Sigmoid colon (tissue), 7 donors: ENCODE results near the gene NKX1-2. TPM values are rescaled to one million over a fixed set of nuclear protein-coding genes. Genes with fewer than 3 reads are reported as not detected.
A peak's percentile ranks its signal among the peaks of the same experiment; 100 is the strongest.

Experiments
- DNase-seq: peaks from one replicate; pipeline ENCODE4 v3.0.0-alpha.2; 2019
- H3K27ac ChIP-seq, 4 donors: fragments of 200-600 bp; sonication (generic); one replicate each; pipeline ENCODE4 v1.5.1; 2016 to 2019; ENCODE audit warnings: mild to moderate bottlenecking in 1 of 4
- H3K27me3 ChIP-seq, 3 donors: fragments of 200-600 bp; sonication (generic); one replicate each; pipeline ENCODE4 v1.5.1; 2019; ENCODE audit warnings: mild to moderate bottlenecking in 1 of 3
- H3K36me3 ChIP-seq, 4 donors: fragments of 200-600 bp; sonication (generic); one replicate each; pipeline ENCODE4 v1.5.1; 2016 to 2019
- H3K4me1 ChIP-seq, 4 donors: fragments of 200-600 bp; sonication (generic); one replicate each; pipeline ENCODE4 v1.5.1; 2017 to 2019
- H3K4me3 ChIP-seq, 4 donors: fragments of 200-600 bp; sonication (generic); one replicate each; pipeline ENCODE4 v1.5.1; 2017 to 2019; ENCODE audit warnings: mild to moderate bottlenecking in 2 of 4, moderate library complexity in 1 of 4
- H3K9me3 ChIP-seq, 4 donors: fragments of 200-600 bp in 3 of 4; sonication (generic) in 3 of 4; one replicate each; pipeline versions ENCODE4 v1.5.1 to v1.6.1; 2013 to 2019
- CTCF ChIP-seq, 4 experiments: fragments of 450-650 bp in 3 of 4; fragments of 200-600 bp in 1 of 4; IDR thresholded peaks; one replicate each; pipeline ENCODE4 v1.5.1; 2016 to 2019; ENCODE audit warnings: antibody characterized with exemption in 4 of 4, mild to moderate bottlenecking in 3 of 4, moderate library complexity in 2 of 4
- EP300 ChIP-seq, 4 donors: sonication (generic); formaldehyde crosslinking; IDR thresholded peaks; one replicate each; pipeline ENCODE4 v1.6.1; 2017; ENCODE audit warnings: antibody characterized with exemption in 4 of 4
- POLR2A ChIP-seq, 2 donors: fragments of 450-650 bp; IDR thresholded peaks; one replicate each; pipeline ENCODE4 v1.6.1; 2016; ENCODE audit warnings: antibody characterized with exemption in 2 of 2, mild to moderate bottlenecking in 2 of 2, moderate library complexity in 2 of 2
- POLR2AphosphoS5 ChIP-seq, 4 donors: sonication (generic); formaldehyde crosslinking; IDR thresholded peaks; one replicate each; pipeline ENCODE4 v1.6.1; 2017; ENCODE audit warnings: antibody characterized with exemption in 4 of 4
- whole genome bisulfite sequencing, 2 donors: extraction: QIAGEN DNeasy Blood & Tissue Kit; methylation state at CpG; one replicate each; pipeline ENCODE4 v1.1.7; 2013; 5-methylcytosine and 5-hydroxymethylcytosine counted together
- intact Hi-C: fragments of 100-400 bp; cut with DNase I; formaldehyde crosslinking; loops from one replicate; pipeline ENCODE4 v1.15.1; 2023
- polyA plus RNA-seq, 3 donors: library from polyadenylated mRNA; stranded (reverse); fragments of 200-250 nt; gene quantifications; one replicate each; pipeline ENCODE4 v1.2.3, GENCODE V29; 2013
- total RNA-seq, 4 donors: library from RNA; depleted of rRNA; stranded (reverse); fragments of >200 nt; gene quantifications; one replicate each; pipeline ENCODE4 v1.1.0, GENCODE V29; 2016
- donor health status: healthy with polysubstance abuse.
- donor health status: Bipolar disorder and iron deficiency.
- donor health status: healthy.

The NKX1-2 gene
- total and polyA plus RNA-seq, 7 donors, result not detected

- intact Hi-C loops, result loop anchor here (5.0 kb wide), 2 partner anchors 44 to 61 kb away; partner anchors contain the start of gene OAT
- Histone ChIP-seq H3K27me3 (no peaks in the 10 kb centered on the region), H3K27ac (peak within 1 kb of the TSS; percentile 88 to 94 (median 88)), H3K9me3 (no peaks in the 10 kb centered on the region), H3K36me3 (no peaks in the 10 kb centered on the region), H3K4me1 (peaks cover 0 to 17% (median 10%) of the 10 kb centered on the region in 4 donors), H3K4me3 (peak within 1 kb of the TSS; percentile 49 to 82 (median 76))
- peak in 2 of 4 experiments; percentile 9 to 58 for TF ChIP-seq CTCF (IDR thresholded peaks at IDR 0.05)
- no peak for TF ChIP-seq POLR2A (IDR thresholded peaks at IDR 0.05)
- TF ChIP-seq POLR2AphosphoS5 (IDR thresholded peaks at IDR 0.05), result peak in 3 of 4 donors; percentile 32 to 57 (median 57)
- WGBS, 2 donors, result 0 to 1% methylated on average over 81 of the region's 81 CpGs
- DNase-seq, result peak; percentile 89
Observed at GRCh38 chr10:124461642-124462347, 12.0 kb upstream of the NKX1-2 start, which contains the start of gene LHPP. TSS of gene LHPP (plus strand) at chr10:124461823. CDS start at chr10:124461863, 40 bp downstream.

- intact Hi-C loops, result loop anchor here (5.0 kb wide), 2 partner anchors 43 to 62 kb away; partner anchors contain the start of gene OAT
- no peaks in the 10 kb centered on the region for H3K36me3 ChIP-seq
- WGBS, 2 donors, result 71 to 90% methylated on average over 5 of the region's 5 CpGs
Observed at GRCh38 chr10:124460144-124460543, 10.3 kb upstream of the NKX1-2 start.

GRCh38 chr10:124459395-124459794 is 9.6 kb upstream of the NKX1-2 start:
- H3K36me3 ChIP-seq, result no peaks in the 10 kb centered on the region
- no peak for DNase-seq
- H3K27ac ChIP-seq, result no peak overlapping the region
- no peak for TF ChIP-seq POLR2A (IDR thresholded peaks at IDR 0.05)
- no peak for TF ChIP-seq EP300 (IDR thresholded peaks at IDR 0.05)
- TF ChIP-seq POLR2AphosphoS5 (IDR thresholded peaks at IDR 0.05), result no peak
- TF ChIP-seq CTCF (IDR thresholded peaks at IDR 0.05), result no peak
- H3K27me3 ChIP-seq, result peaks cover 0 to 7% (median 0%) of the 10 kb centered on the region in 3 donors
- H3K9me3 ChIP-seq, result no peaks in the 10 kb centered on the region
- peaks cover 0 to 10% (median 5%) of the 10 kb centered on the region in 4 donors for H3K4me1 ChIP-seq
- no peak overlapping the region for H3K4me3 ChIP-seq
- intact Hi-C loops, result no loop called here
- 20 to 64% methylated on average over 1 of the region's 1 CpG for WGBS, 2 donors

More at GRCh38 chr10:124460144-124460543, 10.3 kb upstream of the NKX1-2 start:
- H3K27ac ChIP-seq, result no peak overlapping the region
- no peak for DNase-seq
- peaks cover 0 to 10% (median 5%) of the 10 kb centered on the region in 4 donors for H3K4me1 ChIP-seq
- TF ChIP-seq POLR2A (IDR thresholded peaks at IDR 0.05) (no peak), POLR2AphosphoS5 (IDR thresholded peaks at IDR 0.05) (no peak), CTCF (IDR thresholded peaks at IDR 0.05) (no peak), EP300 (IDR thresholded peaks at IDR 0.05) (no peak)
- H3K9me3 ChIP-seq, result no peaks in the 10 kb centered on the region
- no peak overlapping the region for H3K4me3 ChIP-seq
- H3K27me3 ChIP-seq, result peaks cover 0 to under 1% (median 0%) of the 10 kb centered on the region in 3 donors

- H3K27ac ChIP-seq, result no peak overlapping the region
- peaks cover 0 to 10% (median 5%) of the 10 kb centered on the region in 4 donors for H3K4me1 ChIP-seq
- 74 to 80% methylated on average over 2 of the region's 2 CpGs for WGBS, 2 donors
- H3K36me3 ChIP-seq, result no peaks in the 10 kb centered on the region
- H3K9me3 ChIP-seq, result no peaks in the 10 kb centered on the region
- TF ChIP-seq EP300 (IDR thresholded peaks at IDR 0.05) (no peak), POLR2A (IDR thresholded peaks at IDR 0.05) (no peak), CTCF (IDR thresholded peaks at IDR 0.05) (no peak), POLR2AphosphoS5 (IDR thresholded peaks at IDR 0.05) (no peak)
- H3K4me3 ChIP-seq, result no peak overlapping the region
- intact Hi-C loops, result no loop called here
- H3K27me3 ChIP-seq, result peaks cover 0 to 12% (median under 1%) of the 10 kb centered on the region in 3 donors
- no peak for DNase-seq
Observed at GRCh38 chr10:124458889-124459288, 9.1 kb upstream of the NKX1-2 start.
